CD8-positive, alpha-beta memory T cell (primary cell): ENCODE measurements around the gene ATP11A. TPM values are rescaled to one million over a fixed set of nuclear protein-coding genes. Genes with fewer than 3 reads are reported as not detected.

ENCODE experiments used
- CTCF ChIA-PET: fragments of 350-600 bp; sonication (Branson Sonifier 250); formaldehyde crosslinking; loops from one replicate; lab custom pipeline; 2021; ENCODE audit warnings: antibody characterized with exemption; lab: Charles Lee
- POLR2A ChIA-PET: fragments of 350-600 bp; sonication (Branson Sonifier 250); formaldehyde crosslinking; loops from one replicate; lab custom pipeline; 2021; ENCODE audit warnings: antibody characterized with exemption; lab: Charles Lee
- DNase-seq, 5 donors: peaks; one replicate each; pipeline versions ENCODE4 v3.0.0 to v3.0.0-alpha.2; 2020 to 2022; ENCODE audit warnings: mixed read lengths in 1 of 5
- H3K27ac ChIP-seq: one replicate; pipeline ENCODE4 v1.7.0; 2013; ENCODE audit warnings: low read depth, mild to moderate bottlenecking, low read length, moderate library complexity
- H3K27me3 ChIP-seq: 2 replicates; pipeline ENCODE4 v1.7.0; 2013; ENCODE audit warnings: low read length, mild to moderate bottlenecking; ENCODE audit not compliant: insufficient read depth, poor library complexity, severe bottlenecking
- H3K36me3 ChIP-seq: 2 replicates; pipeline ENCODE4 v1.7.0; 2013; ENCODE audit warnings: mild to moderate bottlenecking, low read length, moderate library complexity; ENCODE audit not compliant: insufficient read depth
- H3K4me1 ChIP-seq: 2 replicates; pipeline ENCODE4 v1.7.0; 2013; ENCODE audit warnings: mild to moderate bottlenecking, low read length, moderate library complexity; ENCODE audit not compliant: insufficient read depth
- H3K4me3 ChIP-seq: 2 replicates; pipeline ENCODE4 v1.7.0; 2013; ENCODE audit warnings: mild to moderate bottlenecking, low read length
- H3K9me3 ChIP-seq: 2 replicates; pipeline ENCODE4 v1.7.0; 2013; ENCODE audit warnings: mild to moderate bottlenecking, low read length
- H3K27ac Mint-ChIP-seq, 8 donors: one replicate each; pipeline ENCODE4 v1.8.0; 2020 to 2021; ENCODE audit warnings: mixed read lengths in 8 of 8, mild to moderate bottlenecking in 6 of 8, inconsistent platforms in 3 of 8, moderate library complexity in 3 of 8
- H3K27me3 Mint-ChIP-seq, 2 donors: one replicate each; pipeline ENCODE4 v1.8.0; 2020 to 2021; ENCODE audit warnings: mixed read lengths in 2 of 2, mild to moderate bottlenecking in 1 of 2, moderate library complexity in 1 of 2
- H3K36me3 Mint-ChIP-seq, 3 donors: one replicate each; pipeline ENCODE4 v1.8.0; 2020 to 2021; ENCODE audit warnings: mixed read lengths in 3 of 3, inconsistent platforms in 1 of 3, mild to moderate bottlenecking in 1 of 3
- H3K4me1 Mint-ChIP-seq, 3 donors: one replicate each; pipeline ENCODE4 v1.8.0; 2020 to 2021; ENCODE audit warnings: mixed read lengths in 3 of 3, inconsistent platforms in 1 of 3, mild to moderate bottlenecking in 1 of 3
- H3K4me3 Mint-ChIP-seq, 7 donors: one replicate each; pipeline ENCODE4 v1.8.0; 2020 to 2021; ENCODE audit warnings: mixed read lengths in 7 of 7, mild to moderate bottlenecking in 6 of 7, moderate library complexity in 4 of 7, inconsistent platforms in 2 of 7
- H3K9me3 Mint-ChIP-seq, 5 donors: one replicate each; pipeline ENCODE4 v1.8.0; 2020 to 2022; ENCODE audit warnings: mixed read lengths in 5 of 5, mild to moderate bottlenecking in 3 of 5, moderate library complexity in 2 of 5, inconsistent platforms in 1 of 5
- polyA plus RNA-seq: library from polyadenylated mRNA; unstranded; fragments of 300-500 nt; fragmentation: Illumina TruSeq; gene quantifications from one replicate; pipeline ENCODE4 v1.2.3, GENCODE V29; 2021
- total RNA-seq, 2 experiments: library from RNA; stranded (reverse); gene quantifications; one replicate each; pipeline ENCODE4 v1.2.3, GENCODE V29; 2021

The ATP11A gene
- total and polyA plus RNA-seq, 3 experiments from 2014 or later = 4.5 to 34.6 (median 34.0) TPM

GRCh38 chr13:112907286-112907685 is 217.4 kb downstream of the ATP11A start:
- Histone ChIP-seq H3K36me3 (no peaks in the 10 kb centered on the region), H3K4me3 (no peak overlapping the region), H3K27me3 (no peaks in the 10 kb centered on the region), H3K27ac (no peak overlapping the region), H3K9me3 (no peaks in the 10 kb centered on the region), H3K4me1 (no peaks in the 10 kb centered on the region)
- Mint-ChIP-seq H3K4me1 (no peaks in the 10 kb centered on the region), H3K4me3 (no peak overlapping the region), H3K27me3 (peaks cover 7 to 46% of the 10 kb centered on the region in 2 donors), H3K27ac (no peak overlapping the region), H3K9me3 (peaks cover 0 to 9% (median 6%) of the 10 kb centered on the region in 5 donors), H3K36me3 (no peaks in the 10 kb centered on the region)
- ChIA-PET CTCF (no interaction called here), POLR2A (no interaction called here)
- no peak for DNase-seq

DNA sequence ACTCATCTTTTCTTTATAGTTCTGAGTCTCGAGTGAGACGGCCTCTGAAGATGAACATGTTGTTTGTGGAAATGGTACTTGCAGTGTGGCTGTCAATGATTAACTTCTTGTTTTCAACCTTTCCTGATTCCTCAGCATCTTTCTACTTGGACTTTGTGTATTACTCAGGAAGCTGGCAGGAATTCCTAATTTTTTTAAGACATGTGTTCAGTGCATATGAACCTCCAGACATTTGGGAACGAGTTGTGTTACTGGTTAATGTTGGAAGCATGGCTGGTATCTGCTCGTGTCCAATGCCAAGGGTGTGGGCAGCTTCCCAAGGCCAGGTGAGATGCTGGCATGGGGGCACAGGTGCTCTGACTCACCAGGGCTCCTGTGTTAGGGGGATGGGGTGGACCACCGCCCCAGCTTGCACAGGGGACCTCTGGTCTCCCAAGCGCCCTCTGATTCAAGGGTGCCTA is 218.1 kb downstream of the ATP11A start:
- Mint-ChIP-seq H3K36me3 (no peaks in the 10 kb centered on the region), H3K4me1 (no peaks in the 10 kb centered on the region), H3K4me3 (no peak overlapping the region), H3K9me3 (peaks cover 0 to 9% (median 6%) of the 10 kb centered on the region in 5 donors), H3K27me3 (peaks cover 6 to 46% of the 10 kb centered on the region in 2 donors), H3K27ac (no peak overlapping the region)
- no peaks in the 10 kb centered on the region for H3K27me3 ChIP-seq
- DNase-seq = no peak
- no peaks in the 10 kb centered on the region for H3K4me1 ChIP-seq
- POLR2A ChIA-PET = no interaction called here
- no peaks in the 10 kb centered on the region for H3K36me3 ChIP-seq
- no peaks in the 10 kb centered on the region for H3K9me3 ChIP-seq
- CTCF ChIA-PET = interaction anchor here (1.1 kb wide), 1 partner anchor 29 kb away, joined by 3 read pairs; no protein-coding TSS in a partner anchor
- no peak overlapping the region for H3K4me3 ChIP-seq
- no peak overlapping the region for H3K27ac ChIP-seq

DNA sequence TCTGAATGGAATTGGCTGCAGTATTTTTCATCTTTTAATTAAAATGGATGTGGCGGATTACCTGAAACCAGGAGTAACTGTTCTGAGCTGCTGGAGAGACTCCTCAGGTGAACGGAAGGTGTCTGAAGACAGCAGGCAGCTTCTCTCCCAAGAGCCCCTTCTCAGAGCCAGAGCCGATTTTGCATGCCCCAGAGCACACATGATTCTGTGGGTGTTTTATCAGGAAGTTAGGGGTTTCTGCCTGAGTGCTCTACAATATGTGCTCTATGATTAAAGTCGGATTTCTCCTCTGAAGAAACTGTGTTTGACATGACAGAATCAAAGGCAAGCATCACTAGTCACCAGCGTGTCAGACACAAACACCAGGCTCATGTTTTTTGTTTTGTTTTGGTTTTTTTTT is 218.5 kb downstream of the ATP11A start:
- no peaks in the 10 kb centered on the region for H3K9me3 ChIP-seq
- no peak for DNase-seq
- no peaks in the 10 kb centered on the region for H3K27me3 ChIP-seq
- CTCF ChIA-PET = interaction anchor here (1.1 kb wide), 1 partner anchor 29 kb away, joined by 3 read pairs; no protein-coding TSS in a partner anchor
- H3K36me3 ChIP-seq = no peaks in the 10 kb centered on the region
- no peak overlapping the region for H3K27ac ChIP-seq
- Mint-ChIP-seq H3K36me3 (no peaks in the 10 kb centered on the region), H3K4me1 (no peaks in the 10 kb centered on the region), H3K9me3 (peaks cover 0 to 9% (median 6%) of the 10 kb centered on the region in 5 donors), H3K4me3 (no peak overlapping the region), H3K27ac (no peak overlapping the region), H3K27me3 (peaks cover 6 to 45% of the 10 kb centered on the region in 2 donors)
- H3K4me3 ChIP-seq = no peak overlapping the region
- POLR2A ChIA-PET = no interaction called here
- H3K4me1 ChIP-seq = no peaks in the 10 kb centered on the region

DNA sequence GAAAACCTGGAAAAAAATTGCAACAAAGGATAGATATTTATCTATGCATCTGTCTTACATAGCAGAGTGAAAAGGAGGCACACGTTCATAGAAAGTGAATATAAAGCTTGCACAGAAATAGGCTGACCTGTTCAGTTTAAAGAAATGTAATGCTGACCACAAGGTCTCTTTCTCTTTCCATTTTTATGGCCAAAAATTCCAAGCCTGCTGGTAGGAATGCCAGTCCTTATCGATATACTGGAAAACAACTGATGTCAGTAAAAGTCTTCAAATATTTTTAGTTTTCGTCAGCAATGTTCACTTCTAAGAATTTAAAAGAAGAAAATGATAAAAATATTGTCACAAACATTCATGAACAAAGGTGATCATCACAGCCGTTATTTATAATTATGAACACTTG is 220.2 kb downstream of the ATP11A start:
- Mint-ChIP-seq H3K4me1 (no peaks in the 10 kb centered on the region), H3K4me3 (no peak overlapping the region), H3K36me3 (no peaks in the 10 kb centered on the region), H3K9me3 (peaks cover 0 to 9% (median 4%) of the 10 kb centered on the region in 5 donors), H3K27me3 (peaks cover 6 to 54% of the 10 kb centered on the region in 2 donors), H3K27ac (no peak overlapping the region)
- Histone ChIP-seq H3K27me3 (no peaks in the 10 kb centered on the region), H3K4me1 (no peaks in the 10 kb centered on the region), H3K36me3 (no peaks in the 10 kb centered on the region), H3K9me3 (no peaks in the 10 kb centered on the region), H3K4me3 (no peak overlapping the region), H3K27ac (no peak overlapping the region)
- POLR2A ChIA-PET = no interaction called here
- CTCF ChIA-PET = no interaction called here
- DNase-seq = no peak

GRCh38 chr13:112910616-112911280 is 220.9 kb downstream of the ATP11A start:
- Histone ChIP-seq H3K27ac (no peak overlapping the region), H3K36me3 (no peaks in the 10 kb centered on the region), H3K4me3 (no peak overlapping the region), H3K27me3 (no peaks in the 10 kb centered on the region), H3K4me1 (no peaks in the 10 kb centered on the region), H3K9me3 (no peaks in the 10 kb centered on the region)
- no peak overlapping the region for H3K4me3 Mint-ChIP-seq
- ChIA-PET CTCF (no interaction called here), POLR2A (no interaction called here)
- H3K9me3 Mint-ChIP-seq = peaks cover 0 to 5% (median 0%) of the 10 kb centered on the region in 5 donors
- peaks cover 6 to 58% of the 10 kb centered on the region in 2 donors for H3K27me3 Mint-ChIP-seq
- H3K4me1 Mint-ChIP-seq = no peaks in the 10 kb centered on the region
- H3K27ac Mint-ChIP-seq = no peak overlapping the region
- DNase-seq = no peak
- H3K36me3 Mint-ChIP-seq = no peaks in the 10 kb centered on the region

- Mint-ChIP-seq H3K4me1 (no peaks in the 10 kb centered on the region), H3K27me3 (peaks cover 6 to 61% of the 10 kb centered on the region in 2 donors), H3K4me3 (no peak overlapping the region), H3K9me3 (peaks cover 0 to 2% (median 0%) of the 10 kb centered on the region in 5 donors), H3K36me3 (no peaks in the 10 kb centered on the region), H3K27ac (no peak overlapping the region)
- DNase-seq = no peak
- no peaks in the 10 kb centered on the region for H3K36me3 ChIP-seq
- no peaks in the 10 kb centered on the region for H3K9me3 ChIP-seq
- H3K4me1 ChIP-seq = no peaks in the 10 kb centered on the region
- no peak overlapping the region for H3K4me3 ChIP-seq
- ChIA-PET CTCF (no interaction called here), POLR2A (no interaction called here)
- no peak overlapping the region for H3K27ac ChIP-seq
- H3K27me3 ChIP-seq = no peaks in the 10 kb centered on the region
Observed at GRCh38 chr13:112911285-112911701, 221.5 kb downstream of the ATP11A start.

GRCh38 chr13:112911883-112912282 is 222.0 kb downstream of the ATP11A start:
- Mint-ChIP-seq H3K27ac (no peak overlapping the region), H3K36me3 (no peaks in the 10 kb centered on the region), H3K9me3 (no peaks in the 10 kb centered on the region), H3K4me1 (no peaks in the 10 kb centered on the region), H3K27me3 (peaks cover 8 to 61% of the 10 kb centered on the region in 2 donors), H3K4me3 (no peak overlapping the region)
- POLR2A ChIA-PET = no interaction called here
- CTCF ChIA-PET = no interaction called here
- Histone ChIP-seq H3K27ac (no peak overlapping the region), H3K4me1 (no peaks in the 10 kb centered on the region), H3K36me3 (no peaks in the 10 kb centered on the region), H3K9me3 (no peaks in the 10 kb centered on the region), H3K27me3 (no peaks in the 10 kb centered on the region), H3K4me3 (no peak overlapping the region)
- DNase-seq = no peak

DNA sequence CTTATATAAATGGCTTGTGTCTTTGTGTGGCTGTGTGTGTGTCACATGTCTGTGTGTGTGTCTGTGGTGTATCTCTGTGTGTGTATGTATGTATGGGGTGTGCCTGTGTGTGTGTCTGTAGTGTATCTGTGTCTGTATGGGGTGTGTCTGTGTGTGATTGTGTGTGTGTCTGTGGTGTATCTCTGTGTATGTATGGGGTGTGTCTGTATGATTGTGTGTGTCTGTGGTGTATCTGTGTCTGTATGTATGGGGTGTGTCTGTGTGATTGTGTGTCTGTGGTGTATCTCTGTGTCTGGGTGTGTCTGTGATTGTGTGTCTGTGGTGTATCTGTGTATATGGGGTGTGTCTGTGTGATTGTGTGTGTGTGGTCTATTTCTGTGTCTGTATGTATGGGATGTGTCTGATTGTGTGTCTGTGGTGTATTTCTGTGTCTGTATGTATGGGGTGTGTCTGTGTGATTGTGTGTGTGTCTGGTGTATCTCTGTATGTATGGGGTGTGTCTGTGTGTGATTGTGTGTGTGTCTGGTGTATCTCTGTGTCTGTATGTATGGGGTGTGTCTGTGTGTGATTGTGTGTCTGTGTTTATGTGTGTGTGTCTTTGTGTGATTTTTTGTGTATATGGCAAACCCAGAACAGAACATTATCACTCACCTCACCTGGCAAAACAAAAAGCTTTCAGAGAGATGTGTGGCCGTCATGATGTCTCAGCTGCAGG is 223.0 kb downstream of the ATP11A start:
- DNase-seq = no peak
- Mint-ChIP-seq H3K4me1 (no peaks in the 10 kb centered on the region), H3K4me3 (no peak overlapping the region), H3K36me3 (no peaks in the 10 kb centered on the region), H3K9me3 (no peaks in the 10 kb centered on the region), H3K27me3 (peaks cover 12 to 65% of the 10 kb centered on the region in 2 donors), H3K27ac (no peak overlapping the region)
- H3K27me3 ChIP-seq = no peaks in the 10 kb centered on the region
- H3K27ac ChIP-seq = no peak overlapping the region
- no peaks in the 10 kb centered on the region for H3K4me1 ChIP-seq
- ChIA-PET CTCF (no interaction called here), POLR2A (no interaction called here)
- no peaks in the 10 kb centered on the region for H3K36me3 ChIP-seq
- no peaks in the 10 kb centered on the region for H3K9me3 ChIP-seq
- H3K4me3 ChIP-seq = no peak overlapping the region
